ENCODE results near the gene SLC22A6.

DNA sequence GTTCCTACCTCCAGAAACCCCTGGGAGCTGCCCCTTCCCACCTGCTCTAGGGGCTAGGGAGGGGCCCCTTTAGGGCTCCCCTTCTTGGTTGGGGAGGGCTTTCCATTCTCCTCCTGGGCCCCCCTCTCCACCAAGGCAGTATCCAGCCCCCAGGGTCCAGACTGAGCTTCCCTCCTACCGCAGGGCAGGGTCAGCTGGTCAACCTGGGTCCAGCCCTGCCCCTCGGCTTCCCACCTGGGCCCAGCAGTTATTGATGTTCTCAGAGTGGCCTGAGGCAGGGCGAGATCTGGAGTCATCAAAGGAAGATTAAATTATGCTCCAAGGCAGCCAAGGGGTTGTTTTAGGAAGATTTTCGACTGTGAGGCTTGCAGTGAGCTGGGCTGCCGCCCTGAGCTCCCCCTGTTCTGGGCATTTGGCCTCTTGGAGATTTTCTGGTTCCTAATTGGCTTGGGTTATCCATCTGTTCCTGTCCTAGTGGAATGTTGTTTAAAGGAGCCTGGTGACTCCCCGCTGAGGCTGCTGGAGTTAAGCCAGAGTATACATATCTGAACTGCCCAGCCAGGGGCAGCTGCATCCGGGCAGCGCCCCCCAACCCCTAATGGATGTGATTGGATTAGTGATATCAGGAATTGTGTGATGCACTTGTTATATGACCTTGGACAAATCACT lies 32.7 kb upstream of the SLC22A6 start:
- TF ChIP-seq SPI1 (IDR thresholded peaks at IDR 0.05; ENCODE audit: low read depth, low read length) (no peak), POLR2AphosphoS5 (IDR thresholded peaks at IDR 0.05; ENCODE audit: low read depth, low read length) (no peak), POLR2A (IDR thresholded peaks at IDR 0.05; ENCODE audit: low read depth, low read length) (no peak)
